Body of pancreas (tissue), 4 donors: Measurements from ENCODE around the gene CREB3. TPM values are rescaled to one million over a fixed set of nuclear protein-coding genes. Genes with fewer than 3 reads are reported as not detected.

Experiments
- ATAC-seq: fragments of 150-250 bp; one replicate; pipeline ENCODE4 v1.9.1; 2016
- DNase-seq, 4 donors: peaks; one replicate each; pipeline ENCODE4 v3.0.0-alpha.2; 2019
- H3K27ac ChIP-seq, 4 donors: fragments of 200-600 bp; sonication (generic); 1 replicate in 3 of 4; 2 replicates in 1 of 4; pipeline versions ENCODE4 v1.5.1 to v1.6.1; 2016 to 2019; ENCODE audit warnings: mild to moderate bottlenecking in 1 of 4, mixed read lengths in 1 of 4, moderate library complexity in 1 of 4
- H3K27me3 ChIP-seq, 2 donors: fragments of 200-600 bp; sonication (generic); one replicate each; pipeline ENCODE4 v1.6.0; 2016; ENCODE audit warnings: mild to moderate bottlenecking in 1 of 2
- H3K36me3 ChIP-seq, 2 donors: fragments of 200-600 bp; sonication (generic); replicated peaks in 1 of 2; 2 replicates each; pipeline ENCODE4 v1.5.1; 2016; ENCODE audit warnings: low read depth in 2 of 2; ENCODE audit not compliant: insufficient read depth in 1 of 2
- H3K4me1 ChIP-seq: fragments of 200-600 bp; sonication (generic); one replicate; pipeline ENCODE4 v1.6.0; 2016
- H3K4me3 ChIP-seq, 2 donors: fragments of 200-600 bp; sonication (generic); 1 replicate in 1 of 2; 2 replicates in 1 of 2; pipeline ENCODE4 v1.5.1; 2016 to 2019
- H3K9me3 ChIP-seq, 3 donors: fragments of 200-600 bp; sonication (generic); 1 replicate in 2 of 3; 2 replicates in 1 of 3; pipeline ENCODE4 v1.5.1; 2016
- POLR2A ChIP-seq, 3 donors: fragments of 450-650 bp; IDR thresholded peaks; one replicate each; pipeline ENCODE4 v1.6.1; 2016; ENCODE audit warnings: antibody characterized with exemption in 3 of 3, mild to moderate bottlenecking in 2 of 3
- WGBS, 2 donors: methylation state at CpG; one replicate each; pipeline ENCODE4 v1.1.5; 2017; 5-methylcytosine and 5-hydroxymethylcytosine counted together
- intact Hi-C: fragments of 100-400 bp; cut with DNase I; formaldehyde crosslinking; loops from one replicate; pipeline ENCODE4 v1.15.1; 2023
- total RNA-seq, 2 donors: library from RNA; depleted of rRNA; stranded (reverse); fragments of >200 nt; gene quantifications; one replicate each; pipeline ENCODE4 v1.1.0, GENCODE V29; 2016
- TF ChIP-seq, protein P1 (sequence below), 7 experiments: fragments of 450-650 bp in 4 of 7; fragments of 200-600 bp in 3 of 7; sonication (generic) in 3 of 7; IDR thresholded peaks; one replicate each; pipeline ENCODE4 v1.5.1; 2016 to 2019; ENCODE audit warnings: antibody characterized with exemption in 7 of 7

The CREB3 gene
- total RNA-seq, 2 donors from 2014 or later = 31.9 to 32.6 TPM

DNA sequence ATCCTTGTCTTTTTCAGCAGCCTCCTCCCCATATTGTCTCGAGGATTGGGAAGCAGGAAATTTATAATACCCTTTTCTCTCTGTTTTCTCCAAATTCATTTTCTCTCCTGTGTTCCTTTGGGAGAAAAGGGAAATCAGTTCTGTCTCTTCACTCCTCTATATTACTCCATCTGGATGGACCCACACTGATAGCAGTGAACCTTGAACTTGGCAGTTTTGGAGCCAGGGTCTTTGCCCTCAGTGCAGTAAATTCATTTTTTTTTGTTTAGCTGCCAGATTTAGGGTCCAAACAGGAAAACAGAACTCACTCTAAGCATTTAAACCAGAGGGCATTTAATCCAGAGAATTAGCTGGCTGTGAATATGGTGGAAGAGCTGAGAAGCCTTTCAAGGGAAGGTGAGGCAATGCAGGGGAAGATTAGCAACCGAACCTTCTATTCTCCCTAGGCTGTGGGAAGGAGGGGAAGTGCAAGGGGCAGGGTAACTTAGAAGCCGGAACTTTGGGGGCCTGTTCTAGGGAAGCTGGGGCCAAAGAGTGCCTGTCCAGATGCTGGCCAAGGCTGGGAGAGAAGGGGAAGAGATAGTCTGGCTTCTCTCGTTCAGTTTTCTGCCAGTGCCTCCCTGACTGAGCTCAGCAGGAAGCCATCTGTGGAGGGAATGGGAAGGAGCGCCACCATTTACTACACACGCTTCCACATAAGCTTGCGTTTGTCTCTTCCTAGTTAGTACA lies 42.6 kb downstream of the CREB3 start:
- intact Hi-C loops = no loop called here
- Histone ChIP-seq H3K27me3 (no peaks in the 10 kb centered on the region), H3K4me3 (no peak overlapping the region), H3K4me1 (peaks cover 31% of the 10 kb centered on the region), H3K9me3 (no peaks in the 10 kb centered on the region), H3K27ac (no peak overlapping the region), H3K36me3 (no peaks in the 10 kb centered on the region)
- 73 to 81% methylated on average over 7 of the region's 7 CpGs for WGBS, 2 donors
- no peak for TF ChIP-seq POLR2A (IDR thresholded peaks at IDR 0.05)
- TF ChIP-seq, protein P1, sequence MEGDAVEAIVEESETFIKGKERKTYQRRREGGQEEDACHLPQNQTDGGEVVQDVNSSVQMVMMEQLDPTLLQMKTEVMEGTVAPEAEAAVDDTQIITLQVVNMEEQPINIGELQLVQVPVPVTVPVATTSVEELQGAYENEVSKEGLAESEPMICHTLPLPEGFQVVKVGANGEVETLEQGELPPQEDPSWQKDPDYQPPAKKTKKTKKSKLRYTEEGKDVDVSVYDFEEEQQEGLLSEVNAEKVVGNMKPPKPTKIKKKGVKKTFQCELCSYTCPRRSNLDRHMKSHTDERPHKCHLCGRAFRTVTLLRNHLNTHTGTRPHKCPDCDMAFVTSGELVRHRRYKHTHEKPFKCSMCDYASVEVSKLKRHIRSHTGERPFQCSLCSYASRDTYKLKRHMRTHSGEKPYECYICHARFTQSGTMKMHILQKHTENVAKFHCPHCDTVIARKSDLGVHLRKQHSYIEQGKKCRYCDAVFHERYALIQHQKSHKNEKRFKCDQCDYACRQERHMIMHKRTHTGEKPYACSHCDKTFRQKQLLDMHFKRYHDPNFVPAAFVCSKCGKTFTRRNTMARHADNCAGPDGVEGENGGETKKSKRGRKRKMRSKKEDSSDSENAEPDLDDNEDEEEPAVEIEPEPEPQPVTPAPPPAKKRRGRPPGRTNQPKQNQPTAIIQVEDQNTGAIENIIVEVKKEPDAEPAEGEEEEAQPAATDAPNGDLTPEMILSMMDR (IDR thresholded peaks at IDR 0.05) = no peak
- ATAC-seq (no peak), DNase-seq (peak in 1 of 4 donors; percentile 31)

DNA sequence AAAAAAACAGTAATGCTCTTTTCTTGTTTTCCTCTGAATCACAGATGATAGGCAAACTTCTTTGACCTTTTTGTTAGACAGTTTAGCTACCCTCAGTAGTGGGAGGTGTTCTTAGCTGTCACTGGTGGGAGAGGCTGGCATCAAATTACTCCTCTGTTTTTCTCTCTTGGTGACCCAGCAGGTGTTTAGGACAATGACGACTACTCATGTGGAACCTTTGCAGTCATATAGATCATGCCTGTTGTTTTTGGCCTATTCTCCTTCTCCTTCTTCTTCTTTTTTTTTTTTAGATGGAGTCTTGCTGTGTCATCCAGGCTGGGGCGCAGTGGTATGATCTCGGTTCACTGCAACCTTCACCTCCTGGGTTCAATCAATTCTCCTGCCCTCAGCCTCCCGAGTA lies 43.6 kb downstream of the CREB3 start:
- intact Hi-C loops = no loop called here
- WGBS, 2 donors = 76 to 83% methylated on average over 4 of the region's 4 CpGs
- H3K9me3 ChIP-seq = no peaks in the 10 kb centered on the region
- H3K4me3 ChIP-seq = no peak overlapping the region
- H3K27me3 ChIP-seq = no peaks in the 10 kb centered on the region
- H3K27ac ChIP-seq = no peak overlapping the region
- H3K36me3 ChIP-seq = no peaks in the 10 kb centered on the region
- TF ChIP-seq, protein P1 (IDR thresholded peaks at IDR 0.05) = no peak
- TF ChIP-seq POLR2A (IDR thresholded peaks at IDR 0.05) = no peak
- ATAC-seq (no peak), DNase-seq (no peak)
- H3K4me1 ChIP-seq = peaks cover 22% of the 10 kb centered on the region

DNA sequence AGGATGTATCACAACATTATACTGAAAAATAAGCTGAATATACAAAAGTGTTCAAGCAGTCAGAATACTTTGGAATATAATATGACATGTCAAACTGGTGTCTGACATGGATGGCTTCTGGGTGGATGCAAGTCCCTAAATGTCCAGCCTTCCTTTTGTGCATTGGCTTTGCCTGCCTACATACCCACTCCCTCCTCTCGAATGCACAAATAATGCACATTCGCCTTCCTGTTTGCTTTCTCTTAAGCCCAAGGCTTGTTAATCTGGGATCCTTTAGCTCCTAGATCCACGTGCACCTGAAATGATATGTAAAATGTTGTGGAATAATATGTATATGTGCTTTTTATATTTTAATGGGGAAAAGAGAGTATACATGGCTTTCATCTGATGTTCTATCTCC lies 46.0 kb downstream of the CREB3 start:
- intact Hi-C loops = no loop called here
- Histone ChIP-seq H3K27me3 (no peaks in the 10 kb centered on the region), H3K4me3 (no peak overlapping the region), H3K36me3 (no peaks in the 10 kb centered on the region), H3K27ac (no peak overlapping the region), H3K9me3 (no peaks in the 10 kb centered on the region), H3K4me1 (peaks cover 5% of the 10 kb centered on the region)
- DNase-seq (no peak), ATAC-seq (no peak)
- WGBS, 2 donors = 76 to 90% methylated on average over 3 of the region's 3 CpGs
- TF ChIP-seq, protein P1 (IDR thresholded peaks at IDR 0.05) = no peak
- no peak for TF ChIP-seq POLR2A (IDR thresholded peaks at IDR 0.05)

DNA sequence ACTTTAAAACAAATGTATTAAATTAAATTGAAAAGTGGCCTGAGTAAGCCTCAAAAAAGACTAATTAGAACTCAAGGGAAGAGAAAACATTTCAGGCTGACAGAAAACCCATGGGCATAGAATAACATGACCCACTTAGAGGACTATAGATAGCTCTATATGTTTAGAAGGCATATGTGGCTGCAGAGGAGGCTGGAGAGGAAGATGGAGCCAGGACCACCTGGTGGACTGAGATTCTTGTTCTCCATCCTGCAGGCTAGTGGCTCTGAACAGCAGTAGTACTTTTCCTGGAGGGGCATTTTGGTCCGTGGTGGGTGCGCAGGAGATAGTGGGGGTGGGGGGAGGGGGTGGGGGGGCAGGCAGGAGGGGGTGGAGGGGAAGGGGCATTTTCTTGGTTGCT lies 48.6 kb downstream of the CREB3 start:
- intact Hi-C loops = no loop called here
- H3K4me3 ChIP-seq = no peak overlapping the region
- no peaks in the 10 kb centered on the region for H3K9me3 ChIP-seq
- no peaks in the 10 kb centered on the region for H3K27me3 ChIP-seq
- no peaks in the 10 kb centered on the region for H3K4me1 ChIP-seq
- 54 to 67% methylated on average over 2 of the region's 2 CpGs for WGBS, 2 donors
- H3K36me3 ChIP-seq = no peaks in the 10 kb centered on the region
- DNase-seq = no peak
- no peak overlapping the region for H3K27ac ChIP-seq
- ATAC-seq = no peak
- TF ChIP-seq, protein P1 (IDR thresholded peaks at IDR 0.05) = no peak
- no peak for TF ChIP-seq POLR2A (IDR thresholded peaks at IDR 0.05)

DNA sequence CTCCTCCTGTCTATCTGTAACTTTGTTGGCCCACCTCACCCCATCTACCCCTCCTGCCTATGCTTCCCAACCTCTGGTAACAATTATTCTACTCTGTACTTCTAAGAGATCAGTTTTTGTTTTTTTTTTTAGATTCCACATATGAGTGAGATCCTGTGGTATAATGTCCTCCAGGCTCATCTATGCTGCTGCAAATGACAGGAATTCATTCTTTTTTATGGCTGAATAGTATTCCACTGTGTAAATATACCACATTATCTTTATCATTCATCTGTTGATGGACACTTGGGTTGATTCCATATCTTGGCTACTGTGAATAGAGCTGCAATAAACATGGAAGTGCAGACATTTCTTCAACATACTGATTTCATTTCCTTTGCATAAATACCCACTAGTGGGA lies 51.0 kb downstream of the CREB3 start:
- intact Hi-C loops = no loop called here
- no peak overlapping the region for H3K4me3 ChIP-seq
- H3K36me3 ChIP-seq = no peaks in the 10 kb centered on the region
- no peaks in the 10 kb centered on the region for H3K4me1 ChIP-seq
- H3K9me3 ChIP-seq = no peaks in the 10 kb centered on the region
- no peak overlapping the region for H3K27ac ChIP-seq
- no peak for TF ChIP-seq POLR2A (IDR thresholded peaks at IDR 0.05)
- TF ChIP-seq, protein P1 (IDR thresholded peaks at IDR 0.05) = no peak
- DNase-seq (no peak), ATAC-seq (no peak)
- H3K27me3 ChIP-seq = no peaks in the 10 kb centered on the region
